Hepatocyte (in vitro differentiated cells): ENCODE results near the gene ANO2.

Experiments
- CTCF ChIP-seq: fragments of 200-600 bp; sonication (generic); IDR thresholded peaks from 2 replicates; pipeline ENCODE4 v1.5.1; 2016; ENCODE audit warnings: antibody characterized with exemption, mild to moderate bottlenecking; ENCODE audit not compliant: poor library complexity
- EZH2 ChIP-seq: fragments of 200-600 bp; sonication (generic); IDR thresholded peaks from 2 replicates; pipeline ENCODE4 v1.6.1; 2016; ENCODE audit warnings: antibody characterized with exemption, mild to moderate bottlenecking, borderline replicate concordance
- EZH2phosphoT487 ChIP-seq: fragments of 200-600 bp; sonication (generic); IDR thresholded peaks from one replicate; pipeline ENCODE4 v1.6.1; 2018; ENCODE audit warnings: antibody characterized with exemption, mild to moderate bottlenecking, low read depth, moderate library complexity; ENCODE audit not compliant: unreplicated experiment, severe bottlenecking

DNA sequence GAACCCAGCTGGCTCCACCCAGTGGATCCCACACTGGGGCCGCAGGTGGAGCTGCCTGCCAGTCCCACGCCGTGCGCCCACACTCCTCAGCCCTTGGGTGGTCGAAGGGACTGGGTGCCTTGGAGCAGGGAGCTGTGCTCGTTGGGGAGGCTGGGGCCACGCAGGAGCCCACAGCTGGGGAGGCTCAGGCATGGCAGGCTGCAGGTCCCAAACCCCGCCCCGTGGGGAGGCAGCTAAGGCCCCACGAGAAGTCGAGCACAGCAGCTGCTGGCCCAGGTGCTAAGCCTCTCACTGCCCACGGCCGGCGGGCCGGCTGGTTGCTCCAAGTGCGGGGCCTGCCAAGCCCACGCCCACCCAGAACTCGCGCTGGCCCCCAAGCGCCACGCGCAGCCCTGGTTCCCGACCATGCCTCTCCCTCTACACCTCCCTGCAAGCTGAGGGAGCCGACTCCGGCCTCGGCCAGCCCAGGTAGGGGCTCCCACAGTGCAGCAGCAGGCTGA is 56.2 kb downstream of the ANO2 start:
- no peak for TF ChIP-seq CTCF
- no peak for TF ChIP-seq EZH2
- no peak for TF ChIP-seq EZH2phosphoT487
